ENCODE data around the gene MCTP2.

The MCTP2 gene, protein sequence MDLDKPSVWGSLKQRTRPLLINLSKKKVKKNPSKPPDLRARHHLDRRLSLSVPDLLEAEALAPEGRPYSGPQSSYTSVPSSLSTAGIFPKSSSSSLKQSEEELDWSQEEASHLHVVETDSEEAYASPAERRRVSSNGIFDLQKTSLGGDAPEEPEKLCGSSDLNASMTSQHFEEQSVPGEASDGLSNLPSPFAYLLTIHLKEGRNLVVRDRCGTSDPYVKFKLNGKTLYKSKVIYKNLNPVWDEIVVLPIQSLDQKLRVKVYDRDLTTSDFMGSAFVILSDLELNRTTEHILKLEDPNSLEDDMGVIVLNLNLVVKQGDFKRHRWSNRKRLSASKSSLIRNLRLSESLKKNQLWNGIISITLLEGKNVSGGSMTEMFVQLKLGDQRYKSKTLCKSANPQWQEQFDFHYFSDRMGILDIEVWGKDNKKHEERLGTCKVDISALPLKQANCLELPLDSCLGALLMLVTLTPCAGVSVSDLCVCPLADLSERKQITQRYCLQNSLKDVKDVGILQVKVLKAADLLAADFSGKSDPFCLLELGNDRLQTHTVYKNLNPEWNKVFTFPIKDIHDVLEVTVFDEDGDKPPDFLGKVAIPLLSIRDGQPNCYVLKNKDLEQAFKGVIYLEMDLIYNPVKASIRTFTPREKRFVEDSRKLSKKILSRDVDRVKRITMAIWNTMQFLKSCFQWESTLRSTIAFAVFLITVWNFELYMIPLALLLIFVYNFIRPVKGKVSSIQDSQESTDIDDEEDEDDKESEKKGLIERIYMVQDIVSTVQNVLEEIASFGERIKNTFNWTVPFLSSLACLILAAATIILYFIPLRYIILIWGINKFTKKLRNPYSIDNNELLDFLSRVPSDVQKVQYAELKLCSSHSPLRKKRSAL

GRCh38 chr15:94230883-94231722 is at the start of gene MCTP2:
TSS of gene MCTP2 (plus strand) at chr15:94231561. CDS start at chr15:94298266, 66,705 bp downstream.
- peak; percentile 60 for DNase-seq (ENCODE audit: low read depth)

DNA sequence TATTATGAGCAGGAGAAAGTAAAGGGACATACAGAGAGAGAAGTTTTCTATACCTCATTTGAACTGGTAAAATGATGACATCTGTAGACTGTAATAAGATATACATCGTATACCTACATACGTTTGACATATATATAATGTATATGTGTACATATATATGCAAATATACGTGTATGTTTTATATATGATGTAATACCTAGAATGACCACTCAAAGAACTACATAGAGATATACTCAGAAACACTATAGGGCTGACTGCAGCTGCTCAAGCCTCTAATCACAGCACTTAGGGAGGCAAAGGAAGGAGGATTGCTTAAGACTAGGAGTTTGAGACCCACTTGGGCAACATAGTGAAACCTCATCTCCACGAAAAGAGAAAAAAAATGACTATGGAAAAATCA is 48.5 kb upstream of the MCTP2 start:
- DNase-seq (ENCODE audit: low read depth): no peak

DNA sequence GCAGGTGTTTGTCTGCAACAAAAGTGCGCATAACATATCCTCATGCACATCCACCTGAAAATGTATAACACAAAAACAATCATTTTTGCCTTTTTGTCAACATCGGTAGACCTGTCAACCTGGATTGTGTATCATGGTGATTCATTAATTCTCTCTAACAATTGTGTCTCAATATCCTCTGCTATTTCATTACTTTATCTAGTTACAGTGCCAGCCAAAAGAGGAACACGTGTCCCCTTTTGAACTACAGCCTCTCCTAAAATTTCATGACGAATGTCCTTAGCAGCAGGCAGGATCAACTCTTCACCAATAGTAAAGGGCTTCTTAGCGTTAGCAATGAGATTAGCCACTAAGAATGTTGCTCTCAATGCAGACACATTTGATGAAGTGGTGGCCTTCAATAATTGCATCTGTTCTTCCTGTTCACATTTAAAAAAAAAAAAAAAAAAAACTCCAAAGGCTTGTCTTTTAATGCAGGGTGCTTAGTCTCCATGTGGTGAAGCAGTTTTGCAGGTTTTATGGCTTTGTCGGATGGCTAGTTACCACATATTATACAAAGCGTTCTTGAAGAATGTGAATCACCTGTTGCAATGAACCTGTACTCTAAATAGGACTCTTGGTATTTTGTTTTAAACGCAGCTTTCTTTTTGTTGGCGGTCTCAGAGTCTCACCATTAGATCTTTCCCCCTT is 45.7 kb upstream of the MCTP2 start:
- DNase-seq (ENCODE audit: low read depth): no peak

- DNase-seq (ENCODE audit: low read depth): no peak
Measured at GRCh38 chr15:94186770-94187331, 44.5 kb upstream of the MCTP2 start.

DNA sequence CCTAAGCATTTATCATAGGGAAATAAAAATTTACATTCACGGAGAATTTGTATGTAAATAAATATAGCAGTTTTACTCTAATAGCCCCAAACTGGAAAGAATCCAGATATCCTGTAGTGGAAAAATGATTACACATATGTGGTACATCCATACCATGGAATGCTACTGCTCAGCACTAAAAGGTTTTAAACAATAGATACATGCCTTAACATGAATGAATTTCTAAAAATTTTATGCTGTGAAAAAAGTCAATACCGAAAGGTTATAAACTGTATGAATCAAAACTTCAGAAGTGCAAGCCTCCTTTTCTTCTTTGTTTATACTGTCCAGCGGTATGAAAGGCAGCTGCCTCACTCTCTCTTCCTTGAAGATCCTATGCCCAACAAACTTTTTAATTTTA is 37.5 kb upstream of the MCTP2 start:
- no peak for DNase-seq (ENCODE audit: low read depth)

DNA sequence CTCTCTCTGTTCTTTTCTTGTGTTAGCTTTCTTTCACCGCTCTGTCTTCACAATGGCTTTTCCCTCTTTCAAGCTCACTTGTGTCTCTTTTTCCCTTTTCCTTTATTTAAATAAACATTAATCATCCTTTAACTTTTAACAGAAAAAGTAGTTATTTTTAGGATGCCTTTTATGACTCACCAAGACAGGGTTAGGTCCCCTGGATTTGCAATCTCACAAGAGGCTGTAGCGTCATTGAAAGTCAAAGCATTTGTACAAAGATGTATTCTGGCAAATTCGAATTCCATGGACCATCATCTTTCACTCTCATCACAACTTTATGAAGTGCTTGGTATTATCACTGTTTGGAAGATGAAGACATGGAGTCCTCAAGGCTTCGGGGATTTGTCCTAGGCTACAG is 34.8 kb upstream of the MCTP2 start:
- no peak for DNase-seq (ENCODE audit: low read depth)

- DNase-seq (ENCODE audit: low read depth): no peak
Measured at GRCh38 chr15:94198633-94199032, 32.7 kb upstream of the MCTP2 start.

DNA sequence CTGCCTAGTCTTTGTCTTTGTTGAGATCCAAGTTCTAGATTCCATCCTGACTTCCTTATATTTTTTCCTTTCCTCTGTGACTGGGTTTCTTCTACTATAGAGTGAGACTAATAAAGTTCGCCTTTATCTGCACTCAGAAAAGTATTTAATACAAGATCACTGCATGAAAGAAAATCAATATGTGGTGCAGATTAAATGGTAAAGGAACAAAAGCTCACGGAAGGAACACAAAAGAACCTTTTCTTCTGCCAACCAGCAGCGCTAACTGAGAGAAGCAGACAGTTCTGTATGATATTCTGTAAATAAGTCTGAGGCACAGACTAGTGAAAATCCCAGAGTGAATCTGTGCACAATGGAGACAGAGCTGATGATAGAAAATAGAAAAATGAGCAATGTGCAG is 31.6 kb upstream of the MCTP2 start:
- no peak for DNase-seq (ENCODE audit: low read depth)

DNA sequence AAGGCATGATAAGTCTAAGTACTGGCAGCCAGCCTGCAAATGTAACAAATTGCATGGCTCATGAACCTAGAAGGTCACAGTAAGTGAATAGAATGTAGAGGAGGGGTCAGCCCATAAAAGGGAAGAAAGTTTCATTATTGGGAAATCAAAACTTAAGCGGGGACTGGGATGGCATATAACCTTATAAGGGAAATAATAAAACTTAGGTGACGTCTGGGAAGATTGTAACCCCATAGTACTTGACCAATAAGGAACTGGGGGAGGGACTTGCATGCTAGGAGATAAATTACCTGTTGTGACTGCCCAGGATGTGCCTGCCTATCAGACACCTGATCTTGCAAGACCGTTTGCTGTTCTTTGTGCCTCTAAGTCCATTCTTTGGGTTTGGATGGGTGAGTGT is 28.1 kb upstream of the MCTP2 start:
- DNase-seq (ENCODE audit: low read depth): no peak

GRCh38 chr15:94205366-94205765 is 26.0 kb upstream of the MCTP2 start:
- no peak for DNase-seq (ENCODE audit: low read depth)

GRCh38 chr15:94206463-94207167 is 24.7 kb upstream of the MCTP2 start:
- no peak for DNase-seq (ENCODE audit: low read depth)

DNA sequence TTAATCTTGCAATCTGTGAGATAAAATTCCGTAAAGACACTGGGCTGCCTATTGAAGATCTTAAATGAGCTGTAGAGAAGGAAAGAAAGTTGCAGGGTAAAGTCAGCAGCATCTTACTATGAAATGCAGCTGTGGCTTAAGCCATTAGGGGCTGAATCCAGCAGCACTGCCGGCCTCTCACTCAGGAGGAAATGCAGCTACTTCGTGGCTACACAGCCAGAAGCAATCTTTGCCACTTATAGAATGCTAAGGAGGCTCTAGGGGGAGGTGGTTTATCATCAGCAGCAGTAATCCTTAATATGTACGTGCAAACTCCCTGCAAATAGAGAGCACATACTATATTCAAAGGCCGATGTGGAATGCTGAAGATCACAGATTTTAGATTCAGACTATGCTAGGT is 19.1 kb upstream of the MCTP2 start:
- no peak for DNase-seq (ENCODE audit: low read depth)

DNA sequence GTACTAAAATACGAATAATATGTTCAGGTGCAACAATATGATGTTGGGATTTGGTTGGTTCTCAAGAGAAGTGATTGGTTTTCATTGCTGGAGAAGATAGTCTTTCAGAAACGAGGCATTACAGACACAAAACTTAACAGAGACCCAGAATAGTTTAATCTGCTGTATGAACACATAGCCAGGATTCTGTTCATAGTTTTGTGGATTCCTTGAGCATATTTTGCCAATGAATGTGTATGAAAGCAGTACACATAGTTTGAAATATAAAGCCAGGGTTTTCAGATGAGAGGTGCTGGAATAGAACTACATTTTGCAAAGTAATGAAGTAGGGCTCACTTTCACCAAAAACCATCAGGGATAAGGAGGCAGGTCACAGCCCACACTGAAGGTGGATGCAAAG is 5.7 kb upstream of the MCTP2 start:
- DNase-seq (ENCODE audit: low read depth): no peak

- DNase-seq (ENCODE audit: low read depth): no peak
Measured at GRCh38 chr15:94228611-94229010, 2.8 kb upstream of the MCTP2 start.

DNA sequence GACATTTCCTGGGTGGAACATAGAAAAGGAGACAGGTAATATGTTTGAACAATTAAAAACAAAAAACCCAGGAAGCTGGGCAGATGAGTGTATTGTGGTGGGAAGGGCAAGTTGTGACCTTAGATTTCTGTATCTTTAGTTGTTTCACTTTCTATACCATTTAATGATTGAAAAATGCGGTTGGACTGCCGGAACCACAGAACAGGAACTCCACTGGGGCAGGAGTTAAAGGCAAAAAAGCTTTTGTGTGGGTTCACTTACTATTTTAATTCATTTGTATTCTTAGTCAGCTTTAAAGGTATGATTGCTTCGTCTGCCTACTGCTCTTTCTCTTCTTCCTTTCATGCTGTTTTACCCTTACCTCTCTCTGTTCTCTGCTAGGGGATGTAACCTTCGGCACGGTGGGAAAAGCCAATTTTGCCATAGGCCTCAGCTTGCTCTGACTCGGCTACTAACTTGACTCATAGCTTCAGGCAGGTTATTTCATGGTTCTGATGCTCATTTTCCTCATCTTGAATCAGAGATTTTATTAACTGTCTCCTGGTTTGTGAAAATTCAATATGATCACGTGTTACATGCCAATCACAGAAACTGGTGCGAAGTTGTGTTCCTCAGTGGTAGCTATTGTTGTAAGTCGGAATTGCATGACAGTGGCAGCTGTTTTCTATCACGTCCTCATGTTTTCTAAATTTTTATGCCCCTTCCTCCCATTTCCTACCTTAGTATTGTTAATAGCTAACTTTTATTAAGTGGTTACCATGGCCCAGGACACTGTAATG is 1.6 kb upstream of the MCTP2 start:
- peak; percentile 3 for DNase-seq (ENCODE audit: low read depth)

- no peak for DNase-seq (ENCODE audit: low read depth)
Measured at GRCh38 chr15:94230431-94230882, 904 bp upstream of the MCTP2 start.

DNA sequence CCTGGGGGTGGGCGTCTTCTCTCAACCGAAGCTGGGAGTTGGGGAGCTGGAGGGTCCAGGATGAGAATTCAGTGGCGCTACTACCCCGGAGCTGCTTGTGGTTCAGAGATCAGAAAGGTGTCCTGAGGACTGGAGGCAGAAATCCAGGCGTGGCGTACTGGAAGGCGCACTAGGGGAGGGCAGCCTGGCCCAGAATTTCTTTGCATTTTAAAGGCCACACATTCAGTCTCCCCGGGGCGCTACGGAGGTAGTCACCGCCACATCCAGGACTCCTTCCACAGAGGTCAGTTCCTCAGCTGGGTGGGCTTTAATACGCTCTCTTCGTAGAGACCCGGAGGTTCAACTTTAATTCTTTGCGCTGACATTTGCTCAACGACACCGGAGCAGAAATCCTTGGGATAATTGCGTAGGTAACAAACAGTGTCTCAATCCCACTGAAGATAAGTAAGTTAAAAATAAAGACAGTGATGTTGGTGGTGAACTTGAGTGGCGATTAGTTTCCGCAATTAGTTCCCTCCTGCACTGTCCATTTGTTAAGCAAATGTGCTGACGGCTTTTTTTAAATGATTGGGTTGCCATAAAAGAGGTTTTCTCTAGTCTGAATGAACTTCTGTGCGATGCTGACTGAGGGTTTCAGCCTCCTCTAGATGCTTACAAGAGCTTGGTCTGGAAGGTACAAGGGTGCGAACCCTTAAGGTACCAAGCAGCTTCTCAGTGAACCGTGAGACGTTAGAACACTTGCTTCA is 535 bp downstream of the MCTP2 start:
- no peak for DNase-seq (ENCODE audit: low read depth)

DNA sequence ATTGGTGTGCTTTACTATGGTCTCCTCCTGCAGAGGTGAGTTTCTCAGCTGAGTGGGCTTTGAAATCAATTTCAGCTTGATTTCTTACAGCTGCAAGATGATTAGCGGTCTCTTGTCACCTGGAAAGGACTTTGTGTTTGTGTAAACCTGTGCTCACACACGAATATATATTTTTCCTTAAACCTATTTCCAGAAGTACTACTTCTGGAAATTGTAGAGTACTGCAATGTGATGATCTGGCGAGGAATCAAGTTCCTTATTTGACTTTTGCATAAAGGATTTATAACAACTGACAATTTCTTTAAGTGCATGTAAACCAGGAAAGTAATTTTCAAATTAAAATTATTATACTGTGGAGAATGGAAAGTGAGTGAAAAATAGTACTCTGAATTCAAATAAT is 2.1 kb downstream of the MCTP2 start:
- DNase-seq (ENCODE audit: low read depth): no peak

DNA sequence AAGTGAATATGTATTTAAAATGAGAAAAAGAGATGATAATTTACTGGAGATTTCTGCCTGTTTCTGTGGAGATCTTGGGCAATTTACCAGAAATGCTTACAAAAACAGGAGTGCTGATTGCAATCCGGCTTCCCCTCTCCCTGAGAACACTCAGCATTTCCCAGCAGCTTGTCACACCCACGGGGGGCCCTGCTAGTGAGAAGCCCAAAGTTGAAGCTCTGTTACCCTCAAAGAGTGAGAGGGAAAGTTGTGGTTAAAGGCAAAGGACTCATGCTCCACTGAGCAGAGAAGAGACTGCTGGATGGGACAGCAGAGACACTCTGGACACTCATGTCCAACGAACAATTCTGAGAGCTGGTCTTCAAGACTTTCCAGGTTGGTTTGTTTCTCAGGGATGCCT is 2.9 kb downstream of the MCTP2 start:
- DNase-seq (ENCODE audit: low read depth): no peak
